ENCODE measurements around the gene DCDC2. TPM values are rescaled to one million over a fixed set of nuclear protein-coding genes. Genes with fewer than 3 reads are reported as not detected.
"Not testable (repeated sequence)": the region's sequence is repeated elsewhere in the genome, so short reads cannot be mapped to it uniquely, and the experiment has no call there.

The DCDC2 gene
- total RNA-seq, 2 experiments from 2014 or later, result 0.06 TPM; not detected in 1

GRCh38 chr6:24205020-24205492 is 152.8 kb downstream of the DCDC2 start:
- Histone ChIP-seq H3K4me1 (ENCODE audit: insufficient read depth, low read length, poor library complexity, severe bottlenecking) (no peaks in the 10 kb centered on the region), H3K79me2 (ENCODE audit: insufficient read depth, low read depth, low read length) (no peaks in the 10 kb centered on the region), H3K36me3 (ENCODE audit: insufficient read depth, low read length) (no peaks in the 10 kb centered on the region), H3K4me2 (ENCODE audit: low read length) (no peak overlapping the region), H3K4me3 (ENCODE audit: low read depth, low read length, poor library complexity, severe bottlenecking) (no peak overlapping the region), H3K9me2 (ENCODE audit: insufficient read depth, low read length) (no peaks in the 10 kb centered on the region), H4K20me1 (ENCODE audit: insufficient read depth, low read length) (no peaks in the 10 kb centered on the region), H3K27ac (ENCODE audit: low read depth, low read length, poor library complexity, severe bottlenecking) (no peak overlapping the region), H3K9me3 (ENCODE audit: low read length) (no peaks in the 10 kb centered on the region), H2AFZ (ENCODE audit: low read length) (no peak overlapping the region)
- no TSS peak for BruUV-seq (replicated peaks)
- DNase-seq (ENCODE audit: low spot score), result peak; percentile 45
- intact Hi-C loops (cut with micrococcal nuclease; ENCODE audit: unreplicated experiment), result no loop called here
- CTCF ChIA-PET (ENCODE audit: unreplicated experiment), result no interaction called here
- POLR2A ChIA-PET, result no interaction called here
- no peak for TF ChIP-seq EZH2phosphoT487 (IDR thresholded peaks at IDR 0.05; ENCODE audit: borderline replicate concordance, low read depth, low read length)
- TF ChIP-seq, protein P1, sequence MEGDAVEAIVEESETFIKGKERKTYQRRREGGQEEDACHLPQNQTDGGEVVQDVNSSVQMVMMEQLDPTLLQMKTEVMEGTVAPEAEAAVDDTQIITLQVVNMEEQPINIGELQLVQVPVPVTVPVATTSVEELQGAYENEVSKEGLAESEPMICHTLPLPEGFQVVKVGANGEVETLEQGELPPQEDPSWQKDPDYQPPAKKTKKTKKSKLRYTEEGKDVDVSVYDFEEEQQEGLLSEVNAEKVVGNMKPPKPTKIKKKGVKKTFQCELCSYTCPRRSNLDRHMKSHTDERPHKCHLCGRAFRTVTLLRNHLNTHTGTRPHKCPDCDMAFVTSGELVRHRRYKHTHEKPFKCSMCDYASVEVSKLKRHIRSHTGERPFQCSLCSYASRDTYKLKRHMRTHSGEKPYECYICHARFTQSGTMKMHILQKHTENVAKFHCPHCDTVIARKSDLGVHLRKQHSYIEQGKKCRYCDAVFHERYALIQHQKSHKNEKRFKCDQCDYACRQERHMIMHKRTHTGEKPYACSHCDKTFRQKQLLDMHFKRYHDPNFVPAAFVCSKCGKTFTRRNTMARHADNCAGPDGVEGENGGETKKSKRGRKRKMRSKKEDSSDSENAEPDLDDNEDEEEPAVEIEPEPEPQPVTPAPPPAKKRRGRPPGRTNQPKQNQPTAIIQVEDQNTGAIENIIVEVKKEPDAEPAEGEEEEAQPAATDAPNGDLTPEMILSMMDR (conservative IDR thresholded peaks at IDR 0.05; ENCODE audit: low read length), result peak; percentile 85

- H3K36me3 ChIP-seq (ENCODE audit: insufficient read depth, low read length); H3K9me3 ChIP-seq (ENCODE audit: low read length); H3K79me2 ChIP-seq (ENCODE audit: insufficient read depth, low read depth, low read length); H3K4me2 ChIP-seq (ENCODE audit: low read length); H4K20me1 ChIP-seq (ENCODE audit: insufficient read depth, low read length); CTCF ChIA-PET (ENCODE audit: unreplicated experiment); intact Hi-C loops (cut with micrococcal nuclease; ENCODE audit: unreplicated experiment); BruUV-seq (replicated peaks); H3K4me3 ChIP-seq (ENCODE audit: low read depth, low read length, poor library complexity, severe bottlenecking); H3K4me1 ChIP-seq (ENCODE audit: insufficient read depth, low read length, poor library complexity, severe bottlenecking); DNase-seq (ENCODE audit: low spot score); H2AFZ ChIP-seq (ENCODE audit: low read length); H3K9me2 ChIP-seq (ENCODE audit: insufficient read depth, low read length); H3K27ac ChIP-seq (ENCODE audit: low read depth, low read length, poor library complexity, severe bottlenecking): not testable (repeated sequence)
- POLR2A ChIA-PET, result interaction anchor here (0.6 kb wide), 1 partner anchor 43 kb away, joined by 3 read pairs; no protein-coding TSS in a partner anchor
These were observed 153.7 kb downstream of the DCDC2 start for GRCh38 chr6:24204113-24204512.

GRCh38 chr6:24197892-24198291 is 160.0 kb downstream of the DCDC2 start:
- Histone ChIP-seq H3K79me2 (ENCODE audit: insufficient read depth, low read depth, low read length) (no peaks in the 10 kb centered on the region), H4K20me1 (ENCODE audit: insufficient read depth, low read length) (no peaks in the 10 kb centered on the region), H3K36me3 (ENCODE audit: insufficient read depth, low read length) (no peaks in the 10 kb centered on the region), H2AFZ (ENCODE audit: low read length) (no peak overlapping the region), H3K9me3 (ENCODE audit: low read length) (no peaks in the 10 kb centered on the region), H3K27ac (ENCODE audit: low read depth, low read length, poor library complexity, severe bottlenecking) (no peak overlapping the region), H3K4me2 (ENCODE audit: low read length) (no peak overlapping the region), H3K4me3 (ENCODE audit: low read depth, low read length, poor library complexity, severe bottlenecking) (no peak overlapping the region), H3K9me2 (ENCODE audit: insufficient read depth, low read length) (no peaks in the 10 kb centered on the region), H3K4me1 (ENCODE audit: insufficient read depth, low read length, poor library complexity, severe bottlenecking) (no peaks in the 10 kb centered on the region)
- intact Hi-C loops (cut with micrococcal nuclease; ENCODE audit: unreplicated experiment), result no loop called here
- no TSS peak for BruUV-seq (replicated peaks)
- ChIA-PET POLR2A (interaction anchor here (0.6 kb wide), 1 partner anchor 39 kb away, joined by 7 read pairs; no protein-coding TSS in a partner anchor), CTCF (ENCODE audit: unreplicated experiment) (no interaction called here)
- DNase-seq (ENCODE audit: low spot score), result no peak
- no peak for TF ChIP-seq EZH2phosphoT487 (IDR thresholded peaks at IDR 0.05; ENCODE audit: borderline replicate concordance, low read depth, low read length)
- TF ChIP-seq, protein P1 (conservative IDR thresholded peaks at IDR 0.05; ENCODE audit: low read length), result no peak
